HG03064 (cell line): ENCODE data around the gene TSPO2.
"Not testable (repeated sequence)": the region's sequence is repeated elsewhere in the genome, so short reads cannot be mapped to it uniquely, and the experiment has no call there.

ENCODE experiments used
- ATAC-seq: cut with Tn5 transposase; IDR thresholded peaks from one replicate; pipeline ENCODE4 v1.9.1; 2021; ENCODE audit warnings: low read depth; ENCODE audit not compliant: unreplicated experiment

The TSPO2 gene

GRCh38 chr6:41042226-41043055 is at the start of gene TSPO2:
Gene TSPO2, plus strand, starts transcription at chr6:41042467. Its CDS starts 519 bp downstream, at chr6:41042986.
- no peak for ATAC-seq

- ATAC-seq = no peak
Observed at GRCh38 chr6:40992746-40993145, 49.5 kb upstream of the TSPO2 start.

DNA sequence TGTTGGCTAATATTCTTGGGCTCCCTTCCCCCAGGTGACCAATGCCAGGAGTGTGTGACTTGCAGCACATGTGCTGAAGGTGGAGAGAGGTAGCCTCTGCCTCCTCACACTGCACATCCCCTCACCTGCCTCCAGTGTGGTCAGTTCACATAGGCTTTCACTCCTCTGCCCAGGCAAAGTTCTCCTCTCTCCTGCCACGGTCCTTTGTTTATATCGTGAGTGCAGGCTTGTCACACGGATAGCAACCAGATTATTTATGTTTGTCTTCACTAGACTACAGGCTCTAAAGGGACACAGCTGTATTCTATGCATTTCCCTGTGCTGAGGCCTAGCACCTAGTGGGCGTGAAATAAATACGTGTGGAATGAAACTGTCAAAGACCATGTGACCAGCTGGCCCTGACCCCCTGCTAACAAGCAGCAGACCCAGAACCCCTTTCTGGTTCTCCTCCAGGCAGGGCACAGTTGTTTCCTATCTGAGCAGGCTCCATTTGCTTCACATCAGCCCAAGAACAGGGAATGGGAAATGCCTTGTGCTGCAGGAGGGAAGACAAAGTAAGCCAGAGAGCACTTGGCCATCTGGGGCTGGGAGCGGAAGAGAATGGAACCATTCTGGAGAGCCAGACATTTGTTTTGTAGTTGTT is 45.6 kb upstream of the TSPO2 start:
- ATAC-seq = no peak

DNA sequence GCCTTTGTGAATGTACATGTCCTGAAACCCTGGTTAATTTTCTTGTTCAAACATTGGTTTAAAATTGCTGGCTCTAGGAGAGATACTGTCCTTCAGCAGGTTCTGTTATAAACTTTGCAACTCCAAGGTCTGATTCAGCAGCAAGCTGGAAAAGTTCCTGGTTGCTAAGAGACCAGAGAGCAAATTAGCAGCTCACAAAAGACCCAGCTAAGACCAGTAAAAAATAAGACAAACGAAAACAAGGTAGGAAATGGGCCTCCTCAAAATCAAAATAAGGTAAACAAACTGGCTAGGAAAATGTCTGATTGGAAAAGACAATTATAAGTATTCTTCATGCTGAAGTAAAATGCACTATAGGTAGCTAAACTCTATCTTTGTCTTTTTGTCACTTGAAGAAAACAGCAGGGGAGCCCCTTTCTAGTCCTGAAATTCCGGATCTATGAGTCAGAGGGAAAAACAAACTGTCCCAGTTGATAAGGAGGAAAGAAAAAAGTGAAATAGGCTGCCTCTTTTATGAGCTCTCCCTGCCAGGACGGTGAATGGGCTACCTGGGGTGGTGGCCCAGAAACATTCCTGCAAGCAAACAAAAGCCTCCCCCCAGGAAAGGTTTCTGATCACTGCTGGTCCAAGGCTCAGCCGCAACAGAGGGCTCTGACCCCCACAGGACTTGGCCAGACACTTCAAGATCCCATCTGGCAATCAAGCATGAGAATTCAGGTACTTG is 44.9 kb upstream of the TSPO2 start:
- no peak for ATAC-seq

- no peak for ATAC-seq
Observed at GRCh38 chr6:40998661-40999060, 43.6 kb upstream of the TSPO2 start.

- ATAC-seq = no peak
Observed at GRCh38 chr6:40999569-40999968, 42.7 kb upstream of the TSPO2 start.

DNA sequence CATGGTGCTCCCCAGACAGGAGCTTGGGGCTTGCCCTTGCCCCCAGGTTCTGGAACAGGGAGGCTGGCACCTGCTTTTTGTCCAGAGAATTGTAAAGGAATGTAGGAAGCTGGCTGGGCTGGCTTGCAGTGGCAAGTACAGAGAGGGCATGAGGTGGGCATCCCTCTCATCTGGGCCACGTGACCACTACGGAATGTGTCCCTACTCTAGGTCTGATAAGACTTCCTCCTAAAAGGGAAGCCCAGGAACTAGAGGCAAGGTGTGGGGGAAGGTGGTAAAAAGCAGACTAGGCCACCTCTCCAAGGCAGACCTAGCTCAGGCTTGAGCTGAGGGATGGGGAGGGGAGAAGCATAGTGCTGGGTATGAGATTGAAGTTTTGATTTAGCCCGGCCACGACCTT is 42.0 kb upstream of the TSPO2 start:
- no peak for ATAC-seq

- ATAC-seq = no peak
Observed at GRCh38 chr6:41002168-41002567, 40.1 kb upstream of the TSPO2 start.

DNA sequence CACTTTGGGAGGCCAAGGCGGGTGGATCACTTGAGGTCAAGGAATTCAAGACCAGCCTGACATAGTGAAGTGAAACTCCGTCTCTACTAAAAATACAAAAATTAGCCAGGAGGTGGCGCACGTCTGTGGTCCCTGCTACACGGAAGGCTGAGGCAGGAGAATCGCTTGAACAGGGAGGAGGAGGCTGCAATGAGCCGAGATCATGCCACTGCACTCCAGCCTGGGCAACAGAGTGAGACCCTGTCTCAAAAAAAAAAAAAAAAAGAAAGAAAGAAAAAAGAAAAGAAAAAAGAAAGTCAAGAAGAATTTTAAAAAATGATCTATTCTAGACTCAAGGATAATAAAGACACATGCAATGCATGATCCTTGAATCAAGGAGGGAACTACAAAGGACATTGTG is 36.0 kb upstream of the TSPO2 start:
- not testable (repeated sequence) for ATAC-seq

GRCh38 chr6:41006980-41007379 is 35.3 kb upstream of the TSPO2 start:
- not testable (repeated sequence) for ATAC-seq

GRCh38 chr6:41008011-41008410 is 34.3 kb upstream of the TSPO2 start:
- ATAC-seq = no peak

DNA sequence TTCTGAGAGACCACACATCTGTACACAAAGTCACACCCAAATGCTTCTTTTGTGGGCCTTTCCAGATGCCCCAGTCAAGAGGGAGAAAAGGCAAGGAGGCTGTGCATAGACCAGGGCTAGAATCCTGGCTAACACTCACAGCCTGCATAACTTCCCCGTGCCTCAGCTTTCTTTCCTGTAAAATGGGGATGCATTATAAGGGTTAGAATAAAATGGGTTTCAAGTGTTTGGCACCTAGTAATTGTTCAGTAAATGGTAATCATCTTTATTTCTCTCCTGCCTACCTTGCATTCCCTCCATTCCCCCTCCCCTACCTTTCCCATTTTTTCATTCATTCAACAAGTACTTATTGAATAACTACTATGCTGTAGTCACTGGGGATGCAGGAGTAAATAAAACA is 32.6 kb upstream of the TSPO2 start:
- no peak for ATAC-seq

GRCh38 chr6:41011673-41012072 is 30.6 kb upstream of the TSPO2 start:
- ATAC-seq = no peak

DNA sequence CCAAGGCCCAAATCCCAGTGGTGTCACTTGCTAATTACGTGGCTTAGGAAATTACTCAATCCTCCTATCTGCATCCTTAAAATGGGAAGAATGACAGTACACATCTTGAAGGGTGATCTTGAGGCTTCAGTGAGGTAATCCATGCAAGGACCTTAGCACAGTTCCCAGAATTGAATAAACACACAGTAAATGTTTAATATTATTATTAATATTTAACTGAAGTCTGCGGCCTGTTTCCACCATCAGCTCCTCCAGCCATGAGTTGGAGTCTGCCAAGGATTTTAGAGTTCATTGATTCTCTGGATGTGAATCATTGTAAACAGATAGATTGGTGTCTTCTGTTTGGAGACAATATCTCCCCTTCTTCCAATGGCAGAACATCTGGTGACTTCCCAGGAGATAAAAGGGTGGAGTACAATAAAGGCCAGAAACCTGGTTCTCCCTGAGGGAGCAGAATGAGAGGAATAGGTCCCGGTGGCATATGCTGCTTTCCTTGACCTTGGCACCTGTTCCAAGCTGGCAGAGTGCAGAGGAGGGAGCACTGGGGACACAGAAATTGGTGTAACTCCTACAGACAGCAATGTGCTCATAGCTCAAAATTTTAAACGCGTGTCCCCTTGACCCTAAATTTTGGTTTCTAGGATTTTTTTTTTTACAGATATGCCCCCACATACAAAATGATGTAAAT is 28.7 kb upstream of the TSPO2 start:
- ATAC-seq = no peak

DNA sequence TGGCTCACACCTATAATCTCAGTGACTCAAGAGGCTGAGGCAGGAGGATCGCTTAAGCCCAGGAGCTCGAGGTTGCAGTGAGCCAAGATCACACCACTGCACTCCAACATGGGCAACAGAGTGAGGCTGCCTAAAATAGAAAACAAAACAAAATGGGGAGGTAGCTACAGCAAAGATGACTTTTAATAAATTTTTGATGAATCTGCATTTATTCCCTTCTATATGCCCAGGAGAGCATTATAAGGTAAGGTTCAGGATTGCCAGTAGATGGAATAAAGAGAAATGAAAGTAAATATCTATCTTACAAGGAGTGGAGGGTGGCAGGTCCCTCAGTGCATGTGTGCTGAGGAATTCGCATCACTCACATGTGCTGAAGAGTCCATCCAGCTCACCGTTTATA is 27.5 kb upstream of the TSPO2 start:
- no peak for ATAC-seq

DNA sequence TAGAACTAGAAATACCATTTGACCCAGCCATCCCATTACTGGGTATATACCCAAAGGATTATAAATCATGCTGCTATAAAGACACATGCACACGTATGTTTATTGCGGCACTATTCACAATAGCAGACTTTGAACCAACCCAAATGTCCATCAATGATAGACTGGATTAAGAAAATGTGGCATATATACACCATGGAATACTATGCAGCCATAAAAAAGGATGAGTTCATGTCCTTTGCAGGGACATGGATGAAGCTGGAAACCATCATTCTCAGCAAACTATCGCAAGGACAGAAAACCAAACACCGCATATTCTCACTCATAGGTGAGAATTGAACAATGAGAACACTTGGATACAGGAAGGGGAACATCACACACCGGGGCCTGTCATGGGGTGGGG is 26.4 kb upstream of the TSPO2 start:
- ATAC-seq = not testable (repeated sequence)

GRCh38 chr6:41017663-41018062 is 24.6 kb upstream of the TSPO2 start:
- no peak for ATAC-seq

GRCh38 chr6:41021832-41022231 is 20.4 kb upstream of the TSPO2 start:
- no peak for ATAC-seq

DNA sequence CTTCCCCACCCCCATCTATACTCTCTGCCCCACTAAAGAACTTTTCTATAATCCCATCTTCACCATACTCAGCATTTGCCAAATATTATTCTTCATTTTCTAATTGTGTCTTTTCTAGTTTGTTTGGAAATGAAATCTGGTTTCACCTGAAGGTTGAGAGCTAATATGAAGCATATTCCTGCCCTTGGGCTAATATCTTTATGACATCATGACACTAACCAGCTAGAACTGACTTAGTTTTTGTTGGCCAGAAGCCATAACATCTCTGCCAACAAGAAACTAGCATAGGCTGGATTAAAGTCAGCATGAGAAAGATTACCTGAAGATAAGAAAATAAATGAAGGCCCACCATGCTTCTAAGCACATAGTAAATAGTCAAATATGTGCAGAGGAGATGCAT is 20.0 kb upstream of the TSPO2 start:
- ATAC-seq = no peak

- ATAC-seq = no peak
Observed at GRCh38 chr6:41023114-41023513, 19.2 kb upstream of the TSPO2 start.

GRCh38 chr6:41025966-41026530 is 16.2 kb upstream of the TSPO2 start:
- no peak for ATAC-seq
